TTC549 (cell line): ENCODE data around the gene ETS1.

Experiments
- FAIRE-seq: peaks from 2 replicates; lab custom pipeline; 2012; peaks lifted over from hg19 to GRCh38; lab: Jason Lieb, UNC

ETS1 gene

GRCh38 chr11:128618603-128619002 lies 31.2 kb upstream of the ETS1 start:
- no peak for FAIRE-seq

- no peak for FAIRE-seq
Measured at GRCh38 chr11:128616161-128616560, 28.8 kb upstream of the ETS1 start.

GRCh38 chr11:128615612-128616011 lies 28.3 kb upstream of the ETS1 start:
- no peak for FAIRE-seq

- no peak for FAIRE-seq
Measured at GRCh38 chr11:128615076-128615475, 27.7 kb upstream of the ETS1 start.

- FAIRE-seq = no peak
Measured at GRCh38 chr11:128614026-128614425, 26.7 kb upstream of the ETS1 start.

GRCh38 chr11:128613300-128613995 lies 26.1 kb upstream of the ETS1 start:
- no peak for FAIRE-seq

GRCh38 chr11:128610721-128611617 lies 23.6 kb upstream of the ETS1 start:
- FAIRE-seq = no peak

- FAIRE-seq = no peak
Measured at GRCh38 chr11:128609785-128610184, 22.4 kb upstream of the ETS1 start.

GRCh38 chr11:128608746-128609407 lies 21.5 kb upstream of the ETS1 start:
- FAIRE-seq = no peak

GRCh38 chr11:128607819-128608218 lies 20.5 kb upstream of the ETS1 start:
- FAIRE-seq = no peak

- FAIRE-seq = no peak
Measured at GRCh38 chr11:128604723-128605122, 17.4 kb upstream of the ETS1 start.

- FAIRE-seq = no peak
Measured at GRCh38 chr11:128603752-128604414, 16.5 kb upstream of the ETS1 start.

- no peak for FAIRE-seq
Measured at GRCh38 chr11:128603003-128603696, 15.8 kb upstream of the ETS1 start.

GRCh38 chr11:128599729-128600128 lies 12.4 kb upstream of the ETS1 start:
- no peak for FAIRE-seq

- no peak for FAIRE-seq
Measured at GRCh38 chr11:128598506-128599150, 11.3 kb upstream of the ETS1 start.

- FAIRE-seq = no peak
Measured at GRCh38 chr11:128598096-128598495, 10.7 kb upstream of the ETS1 start.

GRCh38 chr11:128597209-128597608 lies 9.9 kb upstream of the ETS1 start:
- no peak for FAIRE-seq

GRCh38 chr11:128596250-128596649 lies 8.9 kb upstream of the ETS1 start:
- FAIRE-seq = no peak

GRCh38 chr11:128595775-128596174 lies 8.4 kb upstream of the ETS1 start:
- no peak for FAIRE-seq

GRCh38 chr11:128595221-128595620 lies 7.9 kb upstream of the ETS1 start:
- FAIRE-seq = no peak

- no peak for FAIRE-seq
Measured at GRCh38 chr11:128594226-128594625, 6.9 kb upstream of the ETS1 start.
